Suprapubic skin (tissue), 4 donors: ENCODE results near the gene MYH11. TPM values are rescaled to one million over a fixed set of nuclear protein-coding genes. Genes with fewer than 3 reads are reported as not detected.

ENCODE experiments used
- DNase-seq, 2 donors: peaks; one replicate each; pipeline ENCODE4 v3.0.0-alpha.2; 2019; ENCODE audit warnings: low spot score in 2 of 2
- H3K27ac ChIP-seq: fragments of 200-600 bp; sonication (generic); one replicate; pipeline ENCODE4 v1.5.1; 2019
- H3K27me3 ChIP-seq: fragments of 200-600 bp; sonication (generic); one replicate; pipeline ENCODE4 v1.5.1; 2019
- H3K36me3 ChIP-seq: fragments of 200-600 bp; sonication (generic); one replicate; pipeline ENCODE4 v1.5.1; 2019
- H3K4me1 ChIP-seq: fragments of 200-600 bp; sonication (generic); one replicate; pipeline ENCODE4 v1.5.1; 2019
- H3K4me3 ChIP-seq: fragments of 200-600 bp; sonication (generic); one replicate; pipeline ENCODE4 v1.5.1; 2019; ENCODE audit warnings: mild to moderate bottlenecking
- H3K9me3 ChIP-seq: fragments of 200-600 bp; sonication (generic); one replicate; pipeline ENCODE4 v1.5.1; 2019
- CTCF ChIP-seq, 2 donors: fragments of 200-600 bp in 1 of 2; fragments of 450-650 bp in 1 of 2; sonication (generic) in 1 of 2; IDR thresholded peaks; one replicate each; pipeline ENCODE4 v1.5.1; 2016 to 2019; ENCODE audit warnings: antibody characterized with exemption in 2 of 2, mild to moderate bottlenecking in 1 of 2, moderate library complexity in 1 of 2
- EP300 ChIP-seq: sonication (generic); formaldehyde crosslinking; IDR thresholded peaks from one replicate; pipeline ENCODE4 v1.6.1; 2017; ENCODE audit warnings: antibody characterized with exemption
- POLR2A ChIP-seq, 2 donors: fragments of 450-650 bp; IDR thresholded peaks; one replicate each; pipeline ENCODE4 v1.6.1; 2017; ENCODE audit warnings: antibody characterized with exemption in 2 of 2, mild to moderate bottlenecking in 2 of 2, moderate library complexity in 2 of 2
- POLR2AphosphoS5 ChIP-seq, 3 donors: sonication (generic); formaldehyde crosslinking; IDR thresholded peaks; one replicate each; pipeline ENCODE4 v1.6.1; 2017; ENCODE audit warnings: antibody characterized with exemption in 3 of 3
- WGBS: methylation state at CpG from one replicate; pipeline ENCODE4 v1.1.5; 2018; 5-methylcytosine and 5-hydroxymethylcytosine counted together
- total RNA-seq, 4 donors: library from RNA; depleted of rRNA; stranded (reverse); fragments of >200 nt; gene quantifications; one replicate each; pipeline ENCODE4 v1.1.0, GENCODE V29; 2016

The MYH11 gene
- total RNA-seq, 4 donors from 2014 or later: 24.2 to 54.8 (median 36.0) TPM

DNA sequence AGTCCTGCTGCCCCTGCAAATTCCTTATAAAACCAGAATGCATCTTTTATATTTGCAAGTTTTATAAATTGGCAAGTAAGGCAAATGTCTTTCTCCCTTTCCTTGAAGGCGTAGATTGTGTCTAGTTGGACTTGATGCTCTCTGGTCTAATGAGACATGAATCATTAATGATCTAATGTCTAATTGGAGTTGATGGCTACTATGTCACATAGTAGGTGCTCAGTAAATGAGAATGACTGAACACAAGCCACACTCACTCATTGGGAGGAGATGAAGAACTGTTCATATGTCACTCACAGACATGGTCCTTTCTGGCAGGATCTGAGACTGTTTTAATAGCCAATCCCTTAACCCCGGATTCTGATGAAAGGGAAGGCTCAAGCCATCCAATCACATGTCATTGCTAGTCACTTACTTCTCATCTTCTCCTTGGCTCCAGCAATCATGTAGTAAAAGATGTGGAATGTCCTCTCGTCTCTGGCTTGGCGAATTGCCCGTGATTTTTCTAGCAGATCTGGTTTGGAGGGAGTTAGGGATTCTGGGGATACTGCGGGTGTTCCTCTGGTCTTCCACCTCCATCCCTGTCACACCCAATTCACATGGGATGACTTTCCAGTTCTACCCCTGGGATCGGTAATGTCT is 81.0 kb downstream of the MYH11 start:
- H3K9me3 ChIP-seq: no peaks in the 10 kb centered on the region
- WGBS: 45% methylated on average over 7 of the region's 7 CpGs
- no peaks in the 10 kb centered on the region for H3K4me1 ChIP-seq
- no peak for DNase-seq
- TF ChIP-seq CTCF (IDR thresholded peaks at IDR 0.05) (no peak), POLR2A (IDR thresholded peaks at IDR 0.05) (no peak), EP300 (no peak), POLR2AphosphoS5 (IDR thresholded peaks at IDR 0.05) (no peak)
- H3K27me3 ChIP-seq: no peaks in the 10 kb centered on the region
- no peak overlapping the region for H3K27ac ChIP-seq
- H3K4me3 ChIP-seq: no peak overlapping the region
- no peaks in the 10 kb centered on the region for H3K36me3 ChIP-seq

GRCh38 chr16:15775209-15775608 is 81.6 kb downstream of the MYH11 start:
- no peaks in the 10 kb centered on the region for H3K9me3 ChIP-seq
- TF ChIP-seq EP300: no peak
- TF ChIP-seq POLR2AphosphoS5 (IDR thresholded peaks at IDR 0.05): no peak
- no peak for TF ChIP-seq POLR2A (IDR thresholded peaks at IDR 0.05)
- no peak for TF ChIP-seq CTCF (IDR thresholded peaks at IDR 0.05)

GRCh38 chr16:15773968-15774367 is 82.9 kb downstream of the MYH11 start:
- Histone ChIP-seq H3K27me3 (no peaks in the 10 kb centered on the region), H3K9me3 (no peaks in the 10 kb centered on the region), H3K36me3 (no peaks in the 10 kb centered on the region), H3K4me3 (no peak overlapping the region), H3K4me1 (no peaks in the 10 kb centered on the region), H3K27ac (no peak overlapping the region)
- TF ChIP-seq EP300 (no peak), POLR2A (IDR thresholded peaks at IDR 0.05) (no peak), POLR2AphosphoS5 (IDR thresholded peaks at IDR 0.05) (no peak)
- WGBS: 54% methylated on average over 6 of the region's 6 CpGs
- DNase-seq: no peak

More at GRCh38 chr16:15775209-15775608, 81.6 kb downstream of the MYH11 start:
- Histone ChIP-seq H3K27me3 (no peaks in the 10 kb centered on the region), H3K4me1 (no peaks in the 10 kb centered on the region), H3K27ac (no peak overlapping the region), H3K4me3 (no peak overlapping the region), H3K36me3 (no peaks in the 10 kb centered on the region)
- no peak for DNase-seq

DNA sequence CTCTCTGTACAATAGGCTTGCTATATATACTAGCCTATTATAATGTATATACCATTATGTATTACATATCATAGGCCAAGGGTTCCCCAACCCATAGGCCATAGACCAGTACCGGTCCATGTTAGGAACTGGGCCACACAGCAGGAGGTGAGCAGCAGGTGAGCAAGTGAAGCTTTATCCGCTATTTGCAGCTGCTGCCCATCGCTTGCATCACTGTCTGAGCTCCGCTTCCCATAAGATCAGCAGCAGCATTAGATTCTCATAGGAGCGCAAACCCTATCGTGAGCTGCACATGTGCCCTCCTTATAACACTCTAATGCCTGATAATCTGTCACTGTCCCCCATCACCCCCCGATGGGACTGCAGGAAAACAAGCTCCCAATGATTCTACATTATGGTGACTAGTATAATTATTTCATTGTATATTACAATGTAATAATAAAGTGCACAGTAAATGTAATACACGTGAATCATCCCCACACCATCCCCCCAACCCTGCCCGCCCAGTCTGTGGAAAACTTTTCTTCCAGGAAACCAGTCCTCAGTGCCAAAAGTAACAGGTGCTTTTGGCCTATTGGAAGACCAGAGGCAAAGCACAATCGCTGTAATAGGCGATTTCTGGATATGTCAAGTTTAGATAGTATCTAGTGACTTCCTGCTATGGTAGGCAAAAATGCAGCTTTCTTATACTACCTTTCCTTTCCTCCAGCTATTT is 84.1 kb downstream of the MYH11 start:
- TF ChIP-seq EP300 (no peak), CTCF (IDR thresholded peaks at IDR 0.05) (no peak), POLR2AphosphoS5 (IDR thresholded peaks at IDR 0.05) (no peak), POLR2A (IDR thresholded peaks at IDR 0.05) (no peak)
- Histone ChIP-seq H3K4me1 (no peaks in the 10 kb centered on the region), H3K9me3 (no peaks in the 10 kb centered on the region), H3K27me3 (no peaks in the 10 kb centered on the region), H3K4me3 (no peak overlapping the region), H3K36me3 (no peaks in the 10 kb centered on the region), H3K27ac (no peak overlapping the region)
- no peak for DNase-seq
- 81% methylated on average over 11 of the region's 11 CpGs for WGBS

GRCh38 chr16:15771694-15772093 is 85.1 kb downstream of the MYH11 start:
- no peak overlapping the region for H3K27ac ChIP-seq
- H3K27me3 ChIP-seq: no peaks in the 10 kb centered on the region
- WGBS: 93% methylated on average over 6 of the region's 7 CpGs
- TF ChIP-seq POLR2A (IDR thresholded peaks at IDR 0.05): no peak
- TF ChIP-seq EP300: no peak
- no peak for TF ChIP-seq POLR2AphosphoS5 (IDR thresholded peaks at IDR 0.05)
- no peak for TF ChIP-seq CTCF (IDR thresholded peaks at IDR 0.05)
- H3K9me3 ChIP-seq: no peaks in the 10 kb centered on the region
- no peak overlapping the region for H3K4me3 ChIP-seq
- no peaks in the 10 kb centered on the region for H3K36me3 ChIP-seq
- H3K4me1 ChIP-seq: no peaks in the 10 kb centered on the region
- DNase-seq: no peak
